Thyroid gland (tissue), 4 donors: Measurements from ENCODE around the gene IPO8. TPM values are rescaled to one million over a fixed set of nuclear protein-coding genes. Genes with fewer than 3 reads are reported as not detected.

Experiments used
- DNase-seq, 2 donors: peaks; one replicate each; pipeline ENCODE4 v3.0.0-alpha.2; 2019
- H3K27ac ChIP-seq, 3 donors: fragments of 200-600 bp; sonication (generic); 1 replicate in 2 of 3; 2 replicates in 1 of 3; pipeline ENCODE4 v1.5.1; 2016 to 2019; ENCODE audit warnings: mild to moderate bottlenecking in 1 of 3, moderate library complexity in 1 of 3
- H3K27me3 ChIP-seq: fragments of 200-600 bp; sonication (generic); one replicate; pipeline ENCODE4 v1.5.1; 2019
- H3K36me3 ChIP-seq, 2 donors: fragments of 200-600 bp; sonication (generic); one replicate each; pipeline ENCODE4 v1.5.1; 2016 to 2019
- H3K4me1 ChIP-seq, 2 donors: fragments of 200-600 bp; sonication (generic); one replicate each; pipeline ENCODE4 v1.5.1; 2017 to 2019
- H3K4me3 ChIP-seq, 3 donors: fragments of 200-600 bp; sonication (generic); replicated peaks in 1 of 3; 1 replicate in 2 of 3; 2 replicates in 1 of 3; pipeline ENCODE4 v1.5.1; 2016; ENCODE audit warnings: mild to moderate bottlenecking in 1 of 3
- H3K9me3 ChIP-seq: fragments of 200-600 bp; sonication (generic); one replicate; pipeline ENCODE4 v1.5.1; 2017
- POLR2A ChIP-seq, 2 donors: fragments of 450-650 bp; IDR thresholded peaks; one replicate each; pipeline ENCODE4 v1.6.1; 2017; ENCODE audit warnings: antibody characterized with exemption in 2 of 2, mild to moderate bottlenecking in 2 of 2, moderate library complexity in 1 of 2
- WGBS, 2 donors: methylation state at CpG; one replicate each; pipeline ENCODE4 v1.1.5; 2017; 5-methylcytosine and 5-hydroxymethylcytosine counted together
- intact Hi-C: fragments of 100-400 bp; cut with DNase I; formaldehyde crosslinking; loops from one replicate; pipeline ENCODE4 v1.15.1; 2023
- total RNA-seq, 4 donors: library from RNA; depleted of rRNA; stranded (reverse); fragments of >200 nt; gene quantifications; one replicate each; pipeline ENCODE4 v1.2.3, GENCODE V29; 2016
- TF ChIP-seq, protein P1 (sequence below), 6 experiments: fragments of 200-600 bp in 3 of 6; fragments of 450-650 bp in 3 of 6; sonication (generic) in 3 of 6; IDR thresholded peaks; one replicate each; pipeline ENCODE4 v1.5.1; 2016 to 2019; ENCODE audit warnings: antibody characterized with exemption in 6 of 6, mild to moderate bottlenecking in 2 of 6, inconsistent platforms in 1 of 6, moderate library complexity in 1 of 6

IPO8 gene
- 10 to 100 TPM; 45.1 to 58.2 (median 51.3) TPM for total RNA-seq

GRCh38 chr12:30695199-30696102 lies at the start of gene IPO8:
Gene IPO8, minus strand, starts transcription at chr12:30695869. Its CDS starts 222 bp downstream, at chr12:30695647.
- intact Hi-C loops, result loop anchor here (10.0 kb wide), 1 partner anchor 59 kb away; the partner anchor contains the start of gene CAPRIN2
- H3K27ac ChIP-seq, result peak within 1 kb of the TSS; percentile 85 to 86 (median 85)
- no peaks in the 10 kb centered on the region for H3K9me3 ChIP-seq
- 0% methylated on average over 39 to 59 of the region's 71 CpGs for WGBS, 2 donors
- peaks cover 15 to 19% of the 10 kb centered on the region in 2 donors for H3K4me1 ChIP-seq
- TF ChIP-seq, protein P1, sequence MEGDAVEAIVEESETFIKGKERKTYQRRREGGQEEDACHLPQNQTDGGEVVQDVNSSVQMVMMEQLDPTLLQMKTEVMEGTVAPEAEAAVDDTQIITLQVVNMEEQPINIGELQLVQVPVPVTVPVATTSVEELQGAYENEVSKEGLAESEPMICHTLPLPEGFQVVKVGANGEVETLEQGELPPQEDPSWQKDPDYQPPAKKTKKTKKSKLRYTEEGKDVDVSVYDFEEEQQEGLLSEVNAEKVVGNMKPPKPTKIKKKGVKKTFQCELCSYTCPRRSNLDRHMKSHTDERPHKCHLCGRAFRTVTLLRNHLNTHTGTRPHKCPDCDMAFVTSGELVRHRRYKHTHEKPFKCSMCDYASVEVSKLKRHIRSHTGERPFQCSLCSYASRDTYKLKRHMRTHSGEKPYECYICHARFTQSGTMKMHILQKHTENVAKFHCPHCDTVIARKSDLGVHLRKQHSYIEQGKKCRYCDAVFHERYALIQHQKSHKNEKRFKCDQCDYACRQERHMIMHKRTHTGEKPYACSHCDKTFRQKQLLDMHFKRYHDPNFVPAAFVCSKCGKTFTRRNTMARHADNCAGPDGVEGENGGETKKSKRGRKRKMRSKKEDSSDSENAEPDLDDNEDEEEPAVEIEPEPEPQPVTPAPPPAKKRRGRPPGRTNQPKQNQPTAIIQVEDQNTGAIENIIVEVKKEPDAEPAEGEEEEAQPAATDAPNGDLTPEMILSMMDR (IDR thresholded peaks at IDR 0.05), result peak in 4 of 6 experiments; percentile 3 to 43 (median 29)
- peak in 1 of 2 donors; percentile 41 for TF ChIP-seq POLR2A (IDR thresholded peaks at IDR 0.05)
- H3K27me3 ChIP-seq, result no peaks in the 10 kb centered on the region
- no peaks in the 10 kb centered on the region for H3K36me3 ChIP-seq
- DNase-seq, result peak; percentile 91 to 95
- H3K4me3 ChIP-seq, result peak within 1 kb of the TSS; percentile 78 to 98 (median 91)

DNA sequence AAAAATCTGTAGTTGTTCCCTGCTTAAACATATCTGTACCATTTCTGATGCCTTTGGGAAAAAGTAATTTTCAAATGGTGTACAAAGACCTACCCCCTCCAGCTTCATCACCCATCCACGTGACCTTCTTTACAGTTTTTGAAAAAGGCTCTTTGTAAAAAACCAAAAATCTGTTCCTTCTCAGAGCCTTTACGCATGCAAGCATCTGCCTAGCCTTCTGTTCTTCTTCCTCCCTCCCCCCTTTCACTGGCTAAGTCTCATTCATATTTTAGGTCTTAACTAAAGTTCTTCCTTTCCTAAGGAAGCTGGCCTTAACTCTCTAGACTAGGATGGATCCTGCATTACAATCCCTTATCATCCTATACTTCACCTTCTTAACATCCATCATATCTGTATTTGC lies 48.7 kb upstream of the IPO8 start:
- Histone ChIP-seq H3K4me1 (no peaks in the 10 kb centered on the region), H3K36me3 (no peaks in the 10 kb centered on the region), H3K27me3 (no peaks in the 10 kb centered on the region), H3K9me3 (no peaks in the 10 kb centered on the region), H3K4me3 (no peak overlapping the region), H3K27ac (no peak overlapping the region)
- DNase-seq, result no peak
- TF ChIP-seq, protein P1 (IDR thresholded peaks at IDR 0.05), result no peak
- no peak for TF ChIP-seq POLR2A (IDR thresholded peaks at IDR 0.05)
- intact Hi-C loops, result no loop called here
- WGBS, 2 donors, result 97% methylated on average over 2 of the region's 2 CpGs

DNA sequence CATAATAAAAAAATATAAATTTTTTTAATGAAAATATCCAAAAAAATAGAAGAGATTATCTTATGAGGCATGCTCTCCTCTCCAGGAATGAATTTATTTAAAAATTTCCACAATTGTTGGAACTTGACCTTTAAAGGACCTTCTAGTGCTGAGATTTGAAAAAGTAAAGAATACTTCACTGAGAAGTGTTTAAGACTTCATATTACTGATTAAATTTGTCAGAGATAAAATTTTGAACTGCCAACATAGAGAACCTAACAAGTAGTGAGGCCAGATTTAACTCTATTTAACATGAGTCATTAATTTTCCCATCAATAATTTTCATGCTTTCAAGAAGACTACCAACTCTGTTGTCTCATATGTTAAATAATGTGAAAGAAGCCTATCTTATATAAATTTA lies 44.6 kb upstream of the IPO8 start:
- Histone ChIP-seq H3K4me1 (no peaks in the 10 kb centered on the region), H3K9me3 (no peaks in the 10 kb centered on the region), H3K36me3 (no peaks in the 10 kb centered on the region), H3K4me3 (no peak overlapping the region), H3K27me3 (no peaks in the 10 kb centered on the region), H3K27ac (no peak overlapping the region)
- intact Hi-C loops, result no loop called here
- TF ChIP-seq POLR2A (IDR thresholded peaks at IDR 0.05), result no peak
- TF ChIP-seq, protein P1 (IDR thresholded peaks at IDR 0.05), result no peak
- DNase-seq, result no peak

GRCh38 chr12:30739020-30739419 lies 43.4 kb upstream of the IPO8 start:
- no peak for DNase-seq
- H3K36me3 ChIP-seq, result no peaks in the 10 kb centered on the region
- H3K27me3 ChIP-seq, result no peaks in the 10 kb centered on the region
- no peaks in the 10 kb centered on the region for H3K9me3 ChIP-seq
- no peaks in the 10 kb centered on the region for H3K4me1 ChIP-seq
- WGBS, 2 donors, result 93 to 95% methylated on average over 2 of the region's 2 CpGs
- TF ChIP-seq POLR2A (IDR thresholded peaks at IDR 0.05), result no peak
- TF ChIP-seq, protein P1 (IDR thresholded peaks at IDR 0.05), result no peak
- intact Hi-C loops, result no loop called here
- H3K4me3 ChIP-seq, result no peak overlapping the region
- no peak overlapping the region for H3K27ac ChIP-seq
